Measurements from ENCODE around the gene TBCK. TPM values are rescaled to one million over a fixed set of nuclear protein-coding genes. Genes with fewer than 3 reads are reported as not detected.
A peak's percentile ranks its signal among the peaks of the same experiment; 100 is the strongest.

The TBCK gene
- total and polyA plus RNA-seq, 9 of the 15 experiments (the other 6 are each of a cell fraction or from before 2014, with no cell fraction given): 5.3 to 26.6 (median 16.2) TPM

DNA sequence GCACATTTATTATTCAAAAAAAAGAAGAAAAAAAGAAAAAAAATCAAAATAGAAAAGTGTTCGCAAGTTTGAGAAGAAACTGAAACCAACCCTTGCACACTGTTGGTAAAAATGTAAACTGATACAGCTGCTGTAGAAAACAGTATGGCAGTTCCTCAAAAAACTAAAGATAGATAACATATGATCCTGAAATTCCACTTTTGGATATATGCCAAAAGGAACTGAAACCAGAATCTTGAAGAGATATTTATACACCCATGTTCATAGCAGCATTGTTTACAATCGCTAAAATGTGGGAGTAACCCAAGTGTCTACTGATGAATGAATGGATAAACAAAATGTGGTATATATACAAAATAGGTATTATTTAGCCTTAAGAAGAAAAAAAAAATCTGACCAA lies 155.4 kb downstream of the TBCK start:
- ChIA-PET POLR2A (no interaction called here), CTCF (ENCODE audit: low intra/inter-chr PET ratio) (no interaction called here)
- Histone ChIP-seq H3K4me1 (replicated peaks in 1 of 2; ENCODE audit: control insufficient read depth in 2 of 2, insufficient read depth in 2 of 2, low read length in 2 of 2) (no peaks in the 10 kb centered on the region), H3K9ac (ENCODE audit: insufficient read depth in 1 of 2, low read depth in 2 of 2, low read length in 2 of 2) (no peak overlapping the region), H3K4me3 (no peak overlapping the region), H3K4me2 (ENCODE audit: insufficient read depth, low read length) (no peak overlapping the region), H3K79me2 (ENCODE audit: control insufficient read depth, insufficient read depth, low read length) (no peaks in the 10 kb centered on the region), H3K27ac (ENCODE audit: extremely low read depth, low read depth, low read length) (no peak overlapping the region), H3K36me3 (ENCODE audit: control insufficient read depth, insufficient read depth, low read length) (no peaks in the 10 kb centered on the region), H3K9me1 (ENCODE audit: control insufficient read depth, insufficient read depth, low read length) (no peaks in the 10 kb centered on the region), H4K20me1 (replicated peaks; ENCODE audit: control insufficient read depth, insufficient read depth, low read length) (no peaks in the 10 kb centered on the region), H3K9me3 (replicated peaks; ENCODE audit: control insufficient read depth, insufficient read depth, low read depth, low read length) (peaks cover 4% of the 10 kb centered on the region), H2AFZ (ENCODE audit: low read depth, low read length) (no peak overlapping the region), H3K27me3 (ENCODE audit: control insufficient read depth in 2 of 2, insufficient read depth in 2 of 2, low read length in 2 of 2) (no peaks in the 10 kb centered on the region)
- 79% methylated on average over 2 of the region's 2 CpGs for WGBS (ENCODE audit: insufficient coverage, low coverage, missing lambda C conversion rate)
- no TSS peak for BruUV-seq (replicated peaks)
- intact Hi-C loops (cut with micrococcal nuclease) (no loop called here), in situ Hi-C loops (cut with MboI) (no loop called here)
- ATAC-seq (no peak), DNase-seq (ENCODE audit: extremely low read depth in 1 of 4, low spot score in 3 of 4) (no peak), FAIRE-seq (no peak)
- no peak for TF ChIP-seq NBN (IDR thresholded peaks at IDR 0.05; ENCODE audit: low read depth)
- TF ChIP-seq NFIC (IDR thresholded peaks at IDR 0.05): peak; percentile 49

DNA sequence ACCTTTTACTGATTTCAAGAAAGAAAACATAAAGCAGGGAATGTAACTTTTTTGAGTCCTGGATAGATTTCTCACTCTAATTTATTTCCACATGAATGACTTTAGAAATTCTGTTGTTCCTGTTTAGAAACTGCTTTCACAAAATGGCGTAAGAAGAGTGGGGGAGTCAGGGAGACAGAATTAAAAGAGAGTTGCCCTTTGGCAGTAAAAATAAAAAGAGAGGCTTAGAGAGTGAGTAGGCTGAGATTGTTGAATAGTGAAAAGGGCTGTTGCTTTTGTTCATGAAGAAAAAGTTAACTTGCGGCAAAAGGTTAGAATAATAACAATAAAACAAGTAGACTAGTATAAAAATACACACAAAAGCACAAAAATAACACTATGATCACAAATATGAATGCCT lies 166.1 kb downstream of the TBCK start:
- ChIA-PET POLR2A (no interaction called here), CTCF (ENCODE audit: low intra/inter-chr PET ratio) (no interaction called here)
- no TSS peak for BruUV-seq (replicated peaks)
- TF ChIP-seq ZNF586 (CRISPR knock-in tag; conservative IDR thresholded peaks at IDR 0.05) (no peak), ZNF699 (CRISPR knock-in tag; IDR thresholded peaks at IDR 0.05; ENCODE audit: insufficient replicate concordance) (no peak), EP300 (IDR thresholded peaks at IDR 0.05; ENCODE audit: low read length) (no peak), BACH1 (tag; IDR thresholded peaks at IDR 0.05) (no peak)
- TF ChIP-seq, protein P1, sequence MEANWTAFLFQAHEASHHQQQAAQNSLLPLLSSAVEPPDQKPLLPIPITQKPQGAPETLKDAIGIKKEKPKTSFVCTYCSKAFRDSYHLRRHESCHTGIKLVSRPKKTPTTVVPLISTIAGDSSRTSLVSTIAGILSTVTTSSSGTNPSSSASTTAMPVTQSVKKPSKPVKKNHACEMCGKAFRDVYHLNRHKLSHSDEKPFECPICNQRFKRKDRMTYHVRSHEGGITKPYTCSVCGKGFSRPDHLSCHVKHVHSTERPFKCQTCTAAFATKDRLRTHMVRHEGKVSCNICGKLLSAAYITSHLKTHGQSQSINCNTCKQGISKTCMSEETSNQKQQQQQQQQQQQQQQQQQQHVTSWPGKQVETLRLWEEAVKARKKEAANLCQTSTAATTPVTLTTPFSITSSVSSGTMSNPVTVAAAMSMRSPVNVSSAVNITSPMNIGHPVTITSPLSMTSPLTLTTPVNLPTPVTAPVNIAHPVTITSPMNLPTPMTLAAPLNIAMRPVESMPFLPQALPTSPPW (CRISPR knock-in tag; IDR thresholded peaks at IDR 0.05): no peak
- TF ChIP-seq, protein P2, sequence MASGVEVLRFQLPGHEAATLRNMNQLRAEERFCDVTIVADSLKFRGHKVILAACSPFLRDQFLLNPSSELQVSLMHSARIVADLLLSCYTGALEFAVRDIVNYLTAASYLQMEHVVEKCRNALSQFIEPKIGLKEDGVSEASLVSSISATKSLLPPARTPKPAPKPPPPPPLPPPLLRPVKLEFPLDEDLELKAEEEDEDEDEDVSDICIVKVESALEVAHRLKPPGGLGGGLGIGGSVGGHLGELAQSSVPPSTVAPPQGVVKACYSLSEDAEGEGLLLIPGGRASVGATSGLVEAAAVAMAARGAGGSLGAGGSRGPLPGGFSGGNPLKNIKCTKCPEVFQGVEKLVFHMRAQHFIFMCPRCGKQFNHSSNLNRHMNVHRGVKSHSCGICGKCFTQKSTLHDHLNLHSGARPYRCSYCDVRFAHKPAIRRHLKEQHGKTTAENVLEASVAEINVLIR (CRISPR knock-in tag; IDR thresholded peaks at IDR 0.05): no peak
- TF ChIP-seq, protein P3, sequence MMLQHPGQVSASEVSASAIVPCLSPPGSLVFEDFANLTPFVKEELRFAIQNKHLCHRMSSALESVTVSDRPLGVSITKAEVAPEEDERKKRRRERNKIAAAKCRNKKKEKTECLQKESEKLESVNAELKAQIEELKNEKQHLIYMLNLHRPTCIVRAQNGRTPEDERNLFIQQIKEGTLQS (IDR thresholded peaks at IDR 0.05): no peak
- TF ChIP-seq, protein P3 (CRISPR knock-in tag; conservative IDR thresholded peaks at IDR 0.05): no peak

More for the DNA sequence above, 166.1 kb downstream of the TBCK start:
- H3K79me2 ChIP-seq (ENCODE audit: control insufficient read depth, insufficient read depth, low read length): no peaks in the 10 kb centered on the region
- H3K36me3 ChIP-seq (ENCODE audit: control insufficient read depth, insufficient read depth, low read length): no peaks in the 10 kb centered on the region
- no peak for DNase-seq (ENCODE audit: extremely low read depth in 1 of 4, low spot score in 3 of 4)
- no peaks in the 10 kb centered on the region for H3K4me1 ChIP-seq (replicated peaks in 1 of 2; ENCODE audit: control insufficient read depth in 2 of 2, insufficient read depth in 2 of 2, low read length in 2 of 2)
- no peak for ATAC-seq
- H3K9ac ChIP-seq (ENCODE audit: insufficient read depth in 1 of 2, low read depth in 2 of 2, low read length in 2 of 2): no peak overlapping the region
- no peak overlapping the region for H2AFZ ChIP-seq (ENCODE audit: low read depth, low read length)
- in situ Hi-C loops (cut with MboI) (no loop called here), intact Hi-C loops (cut with micrococcal nuclease) (no loop called here)
- H4K20me1 ChIP-seq (replicated peaks; ENCODE audit: control insufficient read depth, insufficient read depth, low read length): no peaks in the 10 kb centered on the region
- H3K27me3 ChIP-seq (ENCODE audit: control insufficient read depth in 2 of 2, insufficient read depth in 2 of 2, low read length in 2 of 2): no peaks in the 10 kb centered on the region
- WGBS (ENCODE audit: insufficient coverage, low coverage, missing lambda C conversion rate): 83% methylated on average over 2 of the region's 2 CpGs
- FAIRE-seq: no peak
- H3K4me3 ChIP-seq: no peak overlapping the region
- no peaks in the 10 kb centered on the region for H3K9me1 ChIP-seq (ENCODE audit: control insufficient read depth, insufficient read depth, low read length)
- no peak overlapping the region for H3K4me2 ChIP-seq (ENCODE audit: insufficient read depth, low read length)
- H3K27ac ChIP-seq (ENCODE audit: extremely low read depth, low read depth, low read length): no peak overlapping the region
- no peaks in the 10 kb centered on the region for H3K9me3 ChIP-seq (replicated peaks; ENCODE audit: control insufficient read depth, insufficient read depth, low read depth, low read length)

All from K562 (cell line).